ENCODE measurements around the gene ICE1. TPM values are rescaled to one million over a fixed set of nuclear protein-coding genes. Genes with fewer than 3 reads are reported as not detected.
"Not testable (repeated sequence)": the region's sequence is repeated elsewhere in the genome, so short reads cannot be mapped to it uniquely, and the experiment has no call there.

ICE1 gene
- total RNA-seq, 4 donors from 2014 or later = 8.1 to 27.1 (median 17.5) TPM

DNA sequence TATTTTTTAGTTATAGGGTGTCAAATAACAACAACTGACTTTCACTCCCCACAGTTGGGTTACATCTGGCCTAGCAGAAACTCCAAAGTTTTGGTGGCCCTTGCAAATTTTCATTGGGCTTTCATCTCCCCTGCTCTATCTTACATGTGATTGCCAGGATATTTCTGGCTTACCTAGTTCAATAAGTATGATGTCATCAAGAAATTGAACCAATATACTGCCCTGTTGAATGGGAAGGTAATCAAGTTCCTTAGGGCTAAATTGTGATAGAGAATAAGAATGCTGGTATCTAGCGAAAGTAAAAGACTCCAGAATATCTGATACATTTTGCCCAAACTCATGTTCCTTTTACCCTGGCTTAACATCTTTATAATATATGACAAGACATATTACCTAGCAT lies 17.0 kb upstream of the ICE1 start:
- no peaks in the 10 kb centered on the region for H3K4me1 ChIP-seq
- peaks cover 0 to 11% (median 6%) of the 10 kb centered on the region in 3 donors for H3K9me3 ChIP-seq
- H3K27me3 ChIP-seq = no peaks in the 10 kb centered on the region
- H3K4me3 ChIP-seq = no peak overlapping the region
- H3K36me3 ChIP-seq = no peaks in the 10 kb centered on the region
- H3K27ac ChIP-seq = no peak overlapping the region
- no peak for DNase-seq
- WGBS, 2 donors = 91 to 95% methylated on average over 1 of the region's 1 CpG
- intact Hi-C loops (cut with DNase I) = no loop called here
- TF ChIP-seq, protein P1, sequence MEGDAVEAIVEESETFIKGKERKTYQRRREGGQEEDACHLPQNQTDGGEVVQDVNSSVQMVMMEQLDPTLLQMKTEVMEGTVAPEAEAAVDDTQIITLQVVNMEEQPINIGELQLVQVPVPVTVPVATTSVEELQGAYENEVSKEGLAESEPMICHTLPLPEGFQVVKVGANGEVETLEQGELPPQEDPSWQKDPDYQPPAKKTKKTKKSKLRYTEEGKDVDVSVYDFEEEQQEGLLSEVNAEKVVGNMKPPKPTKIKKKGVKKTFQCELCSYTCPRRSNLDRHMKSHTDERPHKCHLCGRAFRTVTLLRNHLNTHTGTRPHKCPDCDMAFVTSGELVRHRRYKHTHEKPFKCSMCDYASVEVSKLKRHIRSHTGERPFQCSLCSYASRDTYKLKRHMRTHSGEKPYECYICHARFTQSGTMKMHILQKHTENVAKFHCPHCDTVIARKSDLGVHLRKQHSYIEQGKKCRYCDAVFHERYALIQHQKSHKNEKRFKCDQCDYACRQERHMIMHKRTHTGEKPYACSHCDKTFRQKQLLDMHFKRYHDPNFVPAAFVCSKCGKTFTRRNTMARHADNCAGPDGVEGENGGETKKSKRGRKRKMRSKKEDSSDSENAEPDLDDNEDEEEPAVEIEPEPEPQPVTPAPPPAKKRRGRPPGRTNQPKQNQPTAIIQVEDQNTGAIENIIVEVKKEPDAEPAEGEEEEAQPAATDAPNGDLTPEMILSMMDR (IDR thresholded peaks at IDR 0.05) = no peak
- no peak for TF ChIP-seq POLR2A (IDR thresholded peaks at IDR 0.05)

DNA sequence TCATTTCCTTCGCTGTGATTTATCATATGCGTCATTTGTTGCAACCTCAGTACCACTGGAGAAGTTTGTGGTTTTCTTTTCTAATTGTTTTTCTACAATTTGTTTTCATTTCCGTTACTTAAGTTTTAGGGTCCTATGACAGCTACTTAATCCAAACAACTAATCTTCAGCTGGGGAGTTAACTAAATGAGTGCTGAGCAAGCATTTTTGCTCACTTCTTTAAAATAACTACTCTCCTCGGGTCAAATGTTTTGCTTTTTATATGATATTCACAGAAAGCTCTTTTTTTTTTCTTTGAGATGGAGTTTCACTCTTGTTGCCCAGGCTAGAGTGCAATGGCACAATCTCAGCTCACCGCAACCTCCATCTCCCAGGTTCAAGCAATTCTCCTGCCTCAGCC lies 14.6 kb upstream of the ICE1 start:
- H3K27ac ChIP-seq = no peak overlapping the region
- intact Hi-C loops (cut with DNase I) = no loop called here
- no peaks in the 10 kb centered on the region for H3K4me1 ChIP-seq
- no peak overlapping the region for H3K4me3 ChIP-seq
- no peak for DNase-seq
- WGBS, 2 donors = 91 to 93% methylated on average over 5 of the region's 5 CpGs
- H3K27me3 ChIP-seq = no peaks in the 10 kb centered on the region
- H3K36me3 ChIP-seq = no peaks in the 10 kb centered on the region
- peaks cover 0 to 11% (median 6%) of the 10 kb centered on the region in 3 donors for H3K9me3 ChIP-seq
- no peak for TF ChIP-seq POLR2A (IDR thresholded peaks at IDR 0.05)
- TF ChIP-seq, protein P1 (IDR thresholded peaks at IDR 0.05) = no peak

DNA sequence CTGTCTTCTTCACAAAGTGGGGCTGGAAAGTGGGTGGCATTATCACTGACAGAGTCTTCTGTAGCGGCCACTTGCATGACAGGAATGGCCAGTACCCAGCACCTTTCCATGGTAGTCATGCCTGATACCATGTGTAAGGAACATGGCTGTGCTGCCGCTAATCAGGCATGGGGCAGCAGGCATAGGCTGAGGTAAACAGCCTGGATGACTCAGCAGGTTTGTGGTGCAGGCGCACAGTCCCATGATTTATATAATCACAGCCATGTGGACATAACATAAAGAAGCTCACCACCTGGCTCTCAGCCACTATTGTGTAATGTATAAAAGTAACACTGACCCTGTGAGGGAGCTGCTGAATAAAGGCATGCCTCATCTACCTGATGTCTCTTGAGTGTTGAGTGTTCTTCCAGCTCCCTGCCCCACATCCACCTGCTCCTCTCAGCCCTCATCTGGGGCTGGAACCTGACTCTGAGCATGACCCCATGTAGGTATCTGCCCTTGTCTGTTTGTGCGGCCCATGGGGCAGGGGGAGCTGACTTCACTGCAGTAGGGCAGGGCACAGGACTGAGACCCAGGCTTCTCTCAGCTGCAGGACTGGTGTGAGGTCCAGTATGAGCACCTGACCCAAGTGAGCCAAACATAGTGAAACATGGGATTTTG lies 13.2 kb upstream of the ICE1 start:
- WGBS, 2 donors = 94 to 100% methylated on average over 3 to 4 of the region's 4 CpGs
- H3K27me3 ChIP-seq = no peaks in the 10 kb centered on the region
- TF ChIP-seq, protein P1 (IDR thresholded peaks at IDR 0.05) = no peak
- no peak for TF ChIP-seq POLR2A (IDR thresholded peaks at IDR 0.05)
- no peak overlapping the region for H3K27ac ChIP-seq
- no peak overlapping the region for H3K4me3 ChIP-seq
- H3K4me1 ChIP-seq = no peaks in the 10 kb centered on the region
- H3K36me3 ChIP-seq = no peaks in the 10 kb centered on the region
- no peak for DNase-seq
- H3K9me3 ChIP-seq = peaks cover 0 to 11% (median 6%) of the 10 kb centered on the region in 3 donors
- intact Hi-C loops (cut with DNase I) = no loop called here

DNA sequence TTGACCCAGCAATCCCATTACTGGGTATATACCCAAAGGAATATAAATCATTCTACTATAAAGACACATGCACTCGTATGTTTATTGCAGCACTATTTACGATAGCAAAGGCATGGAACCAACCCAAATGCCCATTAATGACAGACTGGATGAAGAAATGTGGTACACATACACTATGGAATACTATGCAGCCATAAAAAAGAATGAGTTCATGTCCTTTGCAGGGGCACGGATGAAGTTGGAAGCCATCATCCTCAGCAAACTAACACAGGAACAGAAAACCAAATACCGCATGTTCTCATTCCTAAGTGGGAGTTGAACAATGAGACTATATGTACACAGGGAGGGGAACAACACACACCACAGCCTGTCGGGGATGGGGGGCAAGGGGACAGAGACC lies 8.6 kb upstream of the ICE1 start:
- H3K4me1 ChIP-seq; H3K27me3 ChIP-seq; intact Hi-C loops (cut with DNase I); H3K36me3 ChIP-seq; DNase-seq; H3K4me3 ChIP-seq; H3K27ac ChIP-seq; H3K9me3 ChIP-seq: not testable (repeated sequence)
- WGBS, 2 donors = 81 to 84% methylated on average over 5 of the region's 5 CpGs

DNA sequence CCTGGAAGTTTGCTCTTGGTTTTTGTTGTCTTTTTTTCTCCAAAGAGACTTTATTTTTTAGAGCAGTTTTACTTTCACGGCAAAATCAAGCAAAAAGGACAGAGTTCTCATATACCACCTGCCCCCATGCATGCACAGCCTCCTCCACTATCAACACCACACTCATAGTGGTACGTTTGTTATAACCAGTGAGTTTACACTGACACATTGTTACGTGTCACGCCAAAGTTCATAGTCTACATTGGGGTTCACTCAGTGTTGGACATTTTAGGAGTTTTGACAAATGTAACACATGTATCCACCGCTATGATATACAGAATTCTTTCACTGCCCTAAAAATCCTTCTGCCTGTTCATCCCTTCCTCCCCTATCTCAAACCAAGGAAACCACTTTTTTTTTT lies 7.5 kb upstream of the ICE1 start:
- intact Hi-C loops (cut with DNase I) = loop anchor here (5.0 kb wide), 1 partner anchor 273 kb away; the partner anchor contains the start of gene ADAMTS16
- H3K4me1 ChIP-seq = peaks cover 0 to 4% (median 0%) of the 10 kb centered on the region in 3 donors
- no peaks in the 10 kb centered on the region for H3K36me3 ChIP-seq
- H3K9me3 ChIP-seq = no peaks in the 10 kb centered on the region
- H3K27ac ChIP-seq = no peak overlapping the region
- no peak for TF ChIP-seq POLR2A (IDR thresholded peaks at IDR 0.05)
- TF ChIP-seq, protein P1 (IDR thresholded peaks at IDR 0.05) = no peak
- no peaks in the 10 kb centered on the region for H3K27me3 ChIP-seq
- DNase-seq = no peak
- WGBS, 2 donors = 82 to 86% methylated on average over 5 of the region's 5 CpGs
- no peak overlapping the region for H3K4me3 ChIP-seq

Data from esophagus squamous epithelium (tissue), 5 donors.